ENCODE data around the gene GJD3.

DNA sequence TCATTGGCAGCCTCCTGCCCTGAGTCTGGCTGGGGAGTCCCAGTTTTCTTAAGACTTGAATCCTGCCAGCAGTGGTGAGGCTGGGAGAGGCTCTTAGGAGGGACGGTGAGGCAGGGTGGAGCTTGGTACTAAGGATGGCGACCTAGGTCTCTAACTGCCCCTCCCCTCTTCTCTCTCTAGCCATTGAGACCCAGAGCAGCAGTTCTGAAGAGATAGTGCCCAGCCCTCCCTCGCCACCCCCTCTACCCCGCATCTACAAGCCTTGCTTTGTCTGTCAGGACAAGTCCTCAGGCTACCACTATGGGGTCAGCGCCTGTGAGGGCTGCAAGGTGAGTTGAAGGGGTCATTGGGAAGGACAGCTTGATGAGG, 16.4 kb downstream of the GJD3 start:
- TF ChIP-seq, protein P1, sequence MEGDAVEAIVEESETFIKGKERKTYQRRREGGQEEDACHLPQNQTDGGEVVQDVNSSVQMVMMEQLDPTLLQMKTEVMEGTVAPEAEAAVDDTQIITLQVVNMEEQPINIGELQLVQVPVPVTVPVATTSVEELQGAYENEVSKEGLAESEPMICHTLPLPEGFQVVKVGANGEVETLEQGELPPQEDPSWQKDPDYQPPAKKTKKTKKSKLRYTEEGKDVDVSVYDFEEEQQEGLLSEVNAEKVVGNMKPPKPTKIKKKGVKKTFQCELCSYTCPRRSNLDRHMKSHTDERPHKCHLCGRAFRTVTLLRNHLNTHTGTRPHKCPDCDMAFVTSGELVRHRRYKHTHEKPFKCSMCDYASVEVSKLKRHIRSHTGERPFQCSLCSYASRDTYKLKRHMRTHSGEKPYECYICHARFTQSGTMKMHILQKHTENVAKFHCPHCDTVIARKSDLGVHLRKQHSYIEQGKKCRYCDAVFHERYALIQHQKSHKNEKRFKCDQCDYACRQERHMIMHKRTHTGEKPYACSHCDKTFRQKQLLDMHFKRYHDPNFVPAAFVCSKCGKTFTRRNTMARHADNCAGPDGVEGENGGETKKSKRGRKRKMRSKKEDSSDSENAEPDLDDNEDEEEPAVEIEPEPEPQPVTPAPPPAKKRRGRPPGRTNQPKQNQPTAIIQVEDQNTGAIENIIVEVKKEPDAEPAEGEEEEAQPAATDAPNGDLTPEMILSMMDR (IDR thresholded peaks at IDR 0.05) = no peak
- no peak for TF ChIP-seq POLR2A (IDR thresholded peaks at IDR 0.05)
